Measurements from ENCODE around the gene LMOD2. TPM values are rescaled to one million over a fixed set of nuclear protein-coding genes. Genes with fewer than 3 reads are reported as not detected.

The LMOD2 gene
- total RNA-seq, 2 donors from 2014 or later: not detected

DNA sequence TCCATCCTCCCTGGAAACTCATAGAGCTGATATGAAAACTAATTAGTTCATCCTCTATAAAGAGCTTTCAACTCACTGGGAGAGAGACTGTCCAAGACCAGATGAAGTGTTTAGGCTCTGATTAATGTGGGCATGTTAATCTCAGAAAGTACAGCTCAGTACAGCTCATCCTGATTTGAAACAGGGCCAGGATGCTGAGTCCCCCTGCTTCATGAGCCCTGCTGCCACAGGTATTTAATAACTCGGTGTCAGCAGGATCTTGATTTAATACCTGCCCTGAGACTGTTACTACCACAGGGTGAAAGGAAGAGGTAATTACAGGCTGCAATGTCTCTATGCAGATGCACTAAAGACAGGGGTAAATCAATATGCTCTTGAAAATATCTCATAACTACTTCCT lies 10.8 kb downstream of the LMOD2 start:
- Mint-ChIP-seq H3K27me3 (peaks cover 16 to 30% of the 10 kb centered on the region in 2 donors), H3K9me3 (no peaks in the 10 kb centered on the region), H3K36me3 (no peaks in the 10 kb centered on the region), H3K4me1 (ENCODE audit: low read depth in 2 of 2) (no peaks in the 10 kb centered on the region), H3K27ac (no peak overlapping the region), H3K4me3 (no peak overlapping the region)
- DNase-seq (ENCODE audit: low spot score) (no peak), ATAC-seq (no peak)

DNA sequence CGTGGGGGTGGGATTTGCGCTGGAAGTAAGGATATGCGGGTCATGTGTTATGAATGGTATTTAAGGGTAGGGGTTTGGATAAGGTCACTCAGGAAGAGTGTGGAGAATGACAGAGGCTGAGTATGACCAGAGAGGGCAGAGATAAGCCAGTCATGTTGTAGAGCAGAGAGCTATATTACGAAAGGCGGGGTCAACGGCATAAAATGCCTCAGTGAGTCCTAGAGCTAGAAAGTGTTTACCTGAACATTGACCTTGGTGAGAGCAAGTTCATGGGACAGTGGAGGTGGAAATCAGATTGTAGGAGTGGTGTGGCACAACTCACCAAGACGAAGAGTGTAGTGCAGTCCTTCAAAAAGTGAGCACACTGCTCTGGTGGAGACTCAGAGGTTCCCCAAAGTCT lies 13.8 kb downstream of the LMOD2 start:
- DNase-seq (ENCODE audit: low spot score): no peak
- Mint-ChIP-seq H3K9me3 (no peaks in the 10 kb centered on the region), H3K27ac (no peak overlapping the region), H3K27me3 (peaks cover 4 to 7% of the 10 kb centered on the region in 2 donors), H3K4me3 (no peak overlapping the region), H3K4me1 (ENCODE audit: low read depth in 2 of 2) (no peaks in the 10 kb centered on the region), H3K36me3 (no peaks in the 10 kb centered on the region)
- no peak for ATAC-seq

DNA sequence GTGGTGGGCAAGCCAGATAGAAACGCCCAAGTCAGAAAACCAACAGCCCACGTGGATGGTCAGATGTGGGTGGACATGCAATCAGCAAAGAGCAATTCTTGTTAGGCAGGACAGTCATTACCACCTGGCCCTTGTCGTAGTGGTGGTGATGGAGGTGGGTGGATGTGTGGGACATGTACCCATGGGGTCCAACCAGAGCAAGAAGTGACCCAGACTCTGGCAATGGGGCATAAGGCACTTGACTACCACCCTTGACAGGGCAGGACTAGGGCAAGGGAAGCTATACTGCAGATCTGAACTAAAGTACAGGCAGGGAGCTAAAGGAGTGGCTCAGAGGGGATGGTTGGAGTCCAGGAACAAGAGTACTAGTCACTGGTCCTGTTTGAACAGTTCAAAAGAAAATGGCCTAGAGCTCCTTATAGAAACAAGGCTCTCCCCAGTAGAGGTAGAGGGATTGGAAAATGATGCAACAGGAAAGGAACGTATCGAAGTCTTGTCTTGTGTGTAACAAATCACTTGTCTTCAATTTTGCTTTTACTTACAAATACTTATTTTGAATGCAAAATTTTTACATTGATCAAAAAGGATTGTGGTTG lies 17.6 kb downstream of the LMOD2 start:
- no peak overlapping the region for H3K27ac Mint-ChIP-seq
- no peak overlapping the region for H3K4me3 Mint-ChIP-seq
- H3K9me3 Mint-ChIP-seq: no peaks in the 10 kb centered on the region

DNA sequence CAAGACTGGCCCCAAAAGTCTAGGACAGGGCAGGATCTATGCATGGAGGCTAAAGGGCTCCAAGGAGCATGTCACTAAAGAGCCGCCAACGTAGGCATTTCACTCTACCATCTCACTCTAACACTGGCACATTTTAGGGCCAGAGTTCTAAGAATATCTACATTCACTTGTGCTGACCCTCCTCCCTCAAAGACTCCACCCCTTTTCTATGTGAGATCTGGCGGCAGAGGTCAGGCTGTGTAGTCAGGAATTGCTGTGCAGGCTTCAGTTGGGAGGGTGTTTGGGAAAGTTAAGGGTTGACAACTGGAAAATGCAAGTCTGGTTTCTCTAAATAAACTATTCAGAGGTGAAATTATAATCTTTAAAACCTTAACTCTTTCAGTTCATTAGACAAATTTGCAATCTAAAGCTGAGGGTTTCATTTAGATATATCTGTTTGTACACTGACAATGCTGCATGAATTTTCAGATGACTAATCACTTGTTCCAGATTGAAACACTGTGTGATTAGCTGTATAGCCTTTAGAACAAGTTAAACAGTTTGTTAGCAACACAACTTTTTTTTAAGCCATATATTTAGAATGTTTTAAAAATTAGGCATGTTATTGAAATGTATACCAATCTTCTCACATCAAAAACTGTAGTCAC lies 18.2 kb downstream of the LMOD2 start:
- ATAC-seq (no peak), DNase-seq (ENCODE audit: low spot score) (no peak)
- H3K36me3 Mint-ChIP-seq: no peaks in the 10 kb centered on the region
- H3K4me3 Mint-ChIP-seq: no peak overlapping the region
- no peaks in the 10 kb centered on the region for H3K4me1 Mint-ChIP-seq (ENCODE audit: low read depth in 2 of 2)
- H3K27me3 Mint-ChIP-seq: peaks cover 0 to 5% of the 10 kb centered on the region in 2 donors
- no peak overlapping the region for H3K27ac Mint-ChIP-seq
- no peaks in the 10 kb centered on the region for H3K9me3 Mint-ChIP-seq

More for the DNA sequence above, 17.6 kb downstream of the LMOD2 start:
- no peak for DNase-seq (ENCODE audit: low spot score)
- Mint-ChIP-seq H3K4me1 (ENCODE audit: low read depth in 2 of 2) (no peaks in the 10 kb centered on the region), H3K27me3 (peaks cover 0 to 5% of the 10 kb centered on the region in 2 donors), H3K36me3 (no peaks in the 10 kb centered on the region)
- ATAC-seq: peak in 1 of 2 donors; percentile 11

DNA sequence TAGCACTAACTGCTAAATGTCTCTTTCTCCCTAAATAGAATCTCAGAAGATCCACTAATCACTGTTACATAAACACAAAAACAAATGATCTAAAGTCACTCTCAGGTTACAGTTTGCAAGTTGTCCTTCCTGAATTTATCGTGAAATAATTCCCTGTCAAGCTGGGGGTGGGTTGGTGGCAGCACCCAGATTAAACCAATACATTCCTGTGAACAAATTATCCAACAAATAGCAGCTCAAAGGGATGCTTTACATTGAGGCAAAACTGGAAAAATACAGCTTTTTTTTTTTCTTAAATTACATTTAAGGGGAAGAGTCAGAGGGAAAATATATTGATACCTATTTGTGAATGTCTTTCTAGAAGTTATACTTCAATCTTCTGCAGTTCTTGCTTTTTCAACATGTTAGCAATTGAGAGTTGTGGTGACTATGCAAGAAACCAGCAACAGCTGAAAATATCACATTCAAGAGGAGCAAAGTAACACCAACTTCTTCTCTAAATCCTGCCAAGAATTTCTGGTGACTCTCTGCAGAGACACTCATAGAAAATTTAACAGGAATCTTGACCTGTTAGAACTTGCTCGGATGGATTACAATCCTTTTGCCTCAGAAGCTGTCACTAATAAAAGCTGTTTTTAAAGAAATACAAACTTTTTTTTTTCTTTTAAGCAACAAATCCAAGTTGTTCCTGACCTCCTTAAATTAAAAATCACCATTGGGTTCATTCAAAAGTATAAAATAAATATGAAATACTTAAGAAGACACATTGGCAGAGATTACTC lies 18.9 kb downstream of the LMOD2 start:
- Mint-ChIP-seq H3K9me3 (no peaks in the 10 kb centered on the region), H3K36me3 (no peaks in the 10 kb centered on the region), H3K4me1 (ENCODE audit: low read depth in 2 of 2) (no peaks in the 10 kb centered on the region), H3K4me3 (no peak overlapping the region), H3K27me3 (peaks cover 0 to 5% of the 10 kb centered on the region in 2 donors), H3K27ac (no peak overlapping the region)
- DNase-seq (ENCODE audit: low spot score) (no peak), ATAC-seq (no peak)

DNA sequence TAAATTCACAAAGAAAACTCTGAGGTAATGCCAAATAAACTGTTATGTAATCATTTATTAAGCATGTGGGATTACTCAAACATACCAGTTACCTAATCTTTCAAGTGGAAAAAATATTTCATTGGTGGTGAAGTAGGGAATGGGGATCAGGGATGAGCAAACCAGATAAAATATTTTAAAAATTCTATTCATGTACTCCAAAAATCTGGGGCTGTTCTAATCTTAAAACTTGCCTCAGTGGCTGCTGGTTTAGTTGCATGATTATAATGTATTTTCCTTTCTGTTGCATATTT lies 19.5 kb downstream of the LMOD2 start:
- Mint-ChIP-seq H3K36me3 (no peaks in the 10 kb centered on the region), H3K9me3 (no peaks in the 10 kb centered on the region), H3K27ac (no peak overlapping the region), H3K4me1 (ENCODE audit: low read depth in 2 of 2) (no peaks in the 10 kb centered on the region), H3K4me3 (no peak overlapping the region), H3K27me3 (peaks cover 0 to 5% of the 10 kb centered on the region in 2 donors)
- ATAC-seq (no peak), DNase-seq (ENCODE audit: low spot score) (no peak)

DNA sequence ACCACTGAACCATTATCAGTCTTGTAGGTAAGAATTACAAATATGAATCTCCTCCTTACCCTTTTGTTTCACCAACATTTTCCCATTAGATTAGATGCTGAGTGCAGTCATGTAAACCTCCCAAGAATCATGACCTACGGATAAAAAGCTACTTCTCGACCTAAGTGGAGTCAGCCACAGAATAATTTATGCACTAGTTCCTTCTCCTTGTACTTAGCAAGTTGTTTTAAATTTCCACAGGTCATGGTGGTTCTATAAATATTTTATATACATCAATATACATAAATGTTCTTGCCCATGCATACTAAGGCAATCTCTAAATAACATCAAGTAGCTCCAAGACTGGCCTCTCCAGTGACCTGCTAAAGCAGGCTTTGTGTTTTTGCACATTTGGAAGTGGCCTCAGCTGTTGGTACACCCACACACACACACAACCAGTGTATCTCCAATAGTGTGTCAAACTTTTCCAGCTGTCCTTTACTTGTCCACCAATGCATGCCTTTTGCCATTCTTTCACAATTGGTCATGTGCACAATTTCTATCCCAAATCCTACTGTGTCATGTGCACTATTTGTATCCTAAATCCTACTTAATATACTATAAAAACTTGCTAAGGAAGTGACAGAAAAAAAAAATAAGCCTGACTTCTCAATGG lies 21.5 kb downstream of the LMOD2 start:
- H3K9me3 Mint-ChIP-seq: no peaks in the 10 kb centered on the region

DNA sequence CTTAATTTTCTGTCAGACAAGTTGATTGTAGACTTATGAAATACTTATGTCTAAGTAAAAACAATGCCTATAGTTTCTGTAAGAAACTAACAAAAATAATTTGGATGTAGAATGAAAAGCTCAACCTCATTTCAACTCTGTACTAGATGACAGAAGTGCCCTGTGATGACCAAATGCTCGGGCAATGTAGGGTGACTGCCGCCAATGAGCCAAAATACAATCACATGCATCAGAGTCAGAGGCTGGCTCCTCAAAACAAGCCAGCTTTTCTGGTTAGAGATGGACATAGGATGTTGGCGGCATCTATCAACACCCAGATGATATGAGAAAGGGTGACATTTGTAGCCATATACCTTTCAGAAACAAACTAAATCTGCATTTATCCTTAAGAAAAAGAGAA lies 23.9 kb downstream of the LMOD2 start:
- Mint-ChIP-seq H3K4me1 (ENCODE audit: low read depth in 2 of 2) (no peaks in the 10 kb centered on the region), H3K27ac (no peak overlapping the region), H3K9me3 (no peaks in the 10 kb centered on the region), H3K36me3 (no peaks in the 10 kb centered on the region), H3K4me3 (no peak overlapping the region), H3K27me3 (no peaks in the 10 kb centered on the region)
- ATAC-seq (no peak), DNase-seq (ENCODE audit: low spot score) (no peak)

More for the DNA sequence above, 21.5 kb downstream of the LMOD2 start:
- DNase-seq (ENCODE audit: low spot score) (no peak), ATAC-seq (no peak)
- Mint-ChIP-seq H3K4me3 (no peak overlapping the region), H3K36me3 (no peaks in the 10 kb centered on the region), H3K4me1 (ENCODE audit: low read depth in 2 of 2) (no peaks in the 10 kb centered on the region), H3K27me3 (no peaks in the 10 kb centered on the region), H3K27ac (no peak overlapping the region)

DNA sequence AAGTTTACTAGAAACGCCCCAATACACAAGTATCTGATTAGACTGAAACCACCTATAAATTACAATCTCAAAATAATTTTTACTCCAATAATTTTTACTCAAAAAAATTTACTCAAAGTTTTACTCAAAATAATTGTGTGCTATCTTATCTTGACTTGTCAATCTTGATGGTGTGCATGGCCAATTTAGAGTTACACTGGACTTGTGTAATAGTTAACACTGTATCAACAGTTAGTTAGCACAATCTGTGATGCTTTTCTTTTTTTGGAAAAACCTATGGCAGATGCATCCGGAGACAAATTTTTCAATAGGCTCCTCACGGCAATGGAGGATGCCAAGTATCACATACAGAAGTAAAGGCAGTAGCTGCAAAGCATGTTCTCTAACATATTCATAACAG lies 24.9 kb downstream of the LMOD2 start:
- no peaks in the 10 kb centered on the region for H3K4me1 Mint-ChIP-seq (ENCODE audit: low read depth in 2 of 2)
- DNase-seq (ENCODE audit: low spot score) (no peak), ATAC-seq (no peak)
- H3K27me3 Mint-ChIP-seq: no peaks in the 10 kb centered on the region
- no peak overlapping the region for H3K27ac Mint-ChIP-seq
- H3K36me3 Mint-ChIP-seq: no peaks in the 10 kb centered on the region
- no peak overlapping the region for H3K4me3 Mint-ChIP-seq
- no peaks in the 10 kb centered on the region for H3K9me3 Mint-ChIP-seq

DNA sequence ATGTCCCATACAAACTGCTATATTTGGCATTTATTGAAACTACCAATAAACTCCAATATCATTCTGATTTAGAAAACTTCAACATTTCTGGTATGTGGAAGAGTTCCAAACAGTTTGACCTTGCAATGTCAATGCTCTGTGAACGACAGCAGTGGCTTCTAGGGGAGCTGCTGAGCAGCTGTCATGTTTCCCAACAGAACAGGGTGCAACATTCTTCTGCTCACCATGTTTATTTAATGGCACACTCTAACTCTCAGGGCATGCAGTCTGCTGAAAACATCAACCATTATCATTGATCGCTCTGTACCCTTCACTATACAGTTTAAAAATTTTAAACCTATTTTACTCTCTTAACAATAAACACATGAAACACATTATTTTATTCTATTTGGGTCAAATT lies 25.9 kb downstream of the LMOD2 start:
- Mint-ChIP-seq H3K27ac (no peak overlapping the region), H3K27me3 (no peaks in the 10 kb centered on the region), H3K36me3 (no peaks in the 10 kb centered on the region), H3K4me1 (ENCODE audit: low read depth in 2 of 2) (no peaks in the 10 kb centered on the region), H3K4me3 (no peak overlapping the region), H3K9me3 (no peaks in the 10 kb centered on the region)
- ATAC-seq: no peak
- DNase-seq (ENCODE audit: low spot score): no peak

DNA sequence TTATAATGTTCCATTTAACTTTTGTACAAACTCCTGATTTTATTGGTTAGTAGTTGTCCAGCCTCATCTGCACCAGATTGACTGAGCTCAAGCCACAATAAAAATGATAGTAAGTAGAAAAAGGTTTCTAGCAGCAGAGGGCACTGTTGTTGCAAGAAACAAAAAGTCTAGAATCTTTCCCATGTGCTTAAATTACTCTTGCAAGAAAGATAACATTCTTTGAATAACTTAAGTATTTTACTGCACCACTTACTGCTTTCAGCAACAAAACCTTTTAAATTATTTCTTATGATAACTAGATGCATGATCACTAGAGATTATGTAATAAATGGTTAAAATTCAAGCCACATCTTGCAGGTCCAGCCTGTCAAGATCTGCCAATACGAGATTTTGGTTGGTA lies 27.0 kb downstream of the LMOD2 start:
- H3K4me1 Mint-ChIP-seq (ENCODE audit: low read depth in 2 of 2): no peaks in the 10 kb centered on the region
- DNase-seq (ENCODE audit: low spot score) (no peak), ATAC-seq (no peak)
- H3K36me3 Mint-ChIP-seq: no peaks in the 10 kb centered on the region
- no peak overlapping the region for H3K27ac Mint-ChIP-seq
- H3K27me3 Mint-ChIP-seq: no peaks in the 10 kb centered on the region
- no peaks in the 10 kb centered on the region for H3K9me3 Mint-ChIP-seq
- no peak overlapping the region for H3K4me3 Mint-ChIP-seq

DNA sequence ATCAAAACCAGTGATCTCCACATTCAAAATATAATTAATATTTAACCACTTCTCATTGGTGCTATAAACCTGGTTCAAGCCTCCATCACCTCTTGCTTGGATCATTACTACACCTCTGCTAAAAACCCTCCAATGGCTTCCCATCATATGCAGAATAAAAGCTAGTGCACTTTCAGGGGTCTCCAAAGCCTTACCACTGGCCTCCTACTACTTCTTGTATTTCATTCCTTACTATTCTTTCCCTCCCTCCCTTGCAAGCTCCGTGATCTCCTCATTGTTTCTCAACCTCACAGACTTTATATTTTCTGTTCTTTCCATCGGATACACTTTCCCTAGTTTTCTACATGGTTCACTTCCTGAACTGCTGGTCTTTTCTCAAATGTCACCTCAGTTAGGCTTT lies 31.5 kb downstream of the LMOD2 start:
- Mint-ChIP-seq H3K27ac (no peak overlapping the region), H3K9me3 (no peaks in the 10 kb centered on the region), H3K36me3 (no peaks in the 10 kb centered on the region), H3K4me1 (ENCODE audit: low read depth in 2 of 2) (no peaks in the 10 kb centered on the region), H3K4me3 (no peak overlapping the region), H3K27me3 (no peaks in the 10 kb centered on the region)
- no peak for ATAC-seq
- no peak for DNase-seq (ENCODE audit: low spot score)

DNA sequence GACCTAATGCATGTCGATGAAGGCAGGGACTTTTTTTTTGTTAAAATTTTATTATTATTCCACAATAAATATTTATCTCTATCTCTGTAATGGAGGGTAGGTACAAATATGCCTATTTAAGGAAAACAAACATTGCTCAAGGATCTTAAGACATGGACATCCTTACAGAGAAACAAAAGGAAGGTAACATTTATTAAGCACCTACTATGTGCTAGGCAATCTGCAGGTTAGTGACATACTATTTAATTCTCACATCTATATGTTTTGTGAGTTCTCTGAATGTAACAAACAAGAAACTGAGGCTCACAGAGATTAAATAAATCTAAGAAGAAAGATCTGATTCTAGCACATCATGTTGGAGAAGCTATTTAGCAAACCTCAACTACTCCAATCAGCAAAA lies 32.1 kb downstream of the LMOD2 start:
- Mint-ChIP-seq H3K4me3 (no peak overlapping the region), H3K27ac (no peak overlapping the region), H3K9me3 (no peaks in the 10 kb centered on the region), H3K36me3 (no peaks in the 10 kb centered on the region), H3K4me1 (ENCODE audit: low read depth in 2 of 2) (no peaks in the 10 kb centered on the region), H3K27me3 (no peaks in the 10 kb centered on the region)
- no peak for ATAC-seq
- DNase-seq (ENCODE audit: low spot score): no peak

DNA sequence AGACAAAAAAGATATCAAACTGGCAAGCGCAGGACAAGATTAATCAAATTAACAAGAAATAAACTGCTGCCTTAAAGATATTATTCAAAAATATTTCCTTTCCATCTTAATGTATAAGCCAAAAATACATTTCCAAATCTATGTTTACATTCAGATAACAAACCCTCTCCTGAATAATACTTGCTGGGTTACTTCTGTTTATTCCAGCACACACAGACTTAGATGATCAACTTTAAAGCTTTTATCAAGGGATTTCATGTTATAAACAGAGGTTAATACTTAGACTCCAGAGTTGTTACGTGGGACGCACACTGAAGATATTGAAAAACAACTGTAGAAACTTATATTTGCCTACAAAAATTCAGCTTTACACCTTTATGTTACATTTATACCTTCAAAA lies 33.6 kb downstream of the LMOD2 start:
- H3K36me3 Mint-ChIP-seq: no peaks in the 10 kb centered on the region
- H3K4me1 Mint-ChIP-seq (ENCODE audit: low read depth in 2 of 2): no peaks in the 10 kb centered on the region
- no peaks in the 10 kb centered on the region for H3K9me3 Mint-ChIP-seq

More for the DNA sequence above, 33.6 kb downstream of the LMOD2 start:
- no peak for ATAC-seq
- Mint-ChIP-seq H3K4me3 (no peak overlapping the region), H3K27me3 (no peaks in the 10 kb centered on the region), H3K27ac (no peak overlapping the region)
- DNase-seq (ENCODE audit: low spot score): no peak
